Mucosa of descending colon (tissue), 3 donors: ENCODE measurements around the gene TJP3. TPM values are rescaled to one million over a fixed set of nuclear protein-coding genes. Genes with fewer than 3 reads are reported as not detected.
A peak's percentile ranks its signal among the peaks of the same experiment; 100 is the strongest.
"Not testable (repeated sequence)": the region's sequence is repeated elsewhere in the genome, so short reads cannot be mapped to it uniquely, and the experiment has no call there.

ENCODE experiments used
- ATAC-seq: fragments of 200-7000 bp; cut with Tn5 transposase; one replicate; pipeline ENCODE4 v1.9.1; 2020; ENCODE audit warnings: mild to moderate bottlenecking, moderate library complexity
- DNase-seq, 3 donors: peaks; one replicate each; pipeline ENCODE4 v3.0.0-alpha.2; 2020
- H3K36me3 ChIP-seq: fragments of 200-600 bp; one replicate; pipeline ENCODE4 v1.8.0; 2021; ENCODE audit warnings: low read depth, mild to moderate bottlenecking
- H3K4me1 ChIP-seq: fragments of 200-600 bp; one replicate; pipeline ENCODE4 v1.8.0; 2021; ENCODE audit warnings: low read depth, mild to moderate bottlenecking
- H3K4me3 ChIP-seq: fragments of 200-600 bp; one replicate; pipeline ENCODE4 v1.8.0; 2021; ENCODE audit warnings: mild to moderate bottlenecking
- H3K9me3 ChIP-seq: fragments of 200-600 bp; one replicate; pipeline ENCODE4 v1.8.0; 2021; ENCODE audit warnings: mild to moderate bottlenecking
- CTCF ChIP-seq: fragments of 200-600 bp; IDR thresholded peaks from one replicate; pipeline ENCODE4 v1.8.0; 2022; ENCODE audit warnings: antibody characterized with exemption, mild to moderate bottlenecking
- intact Hi-C, 2 donors: fragments of 100-400 bp; cut with DNase I in 1 of 2; cut with micrococcal nuclease in 1 of 2; formaldehyde crosslinking; loops; one replicate each; pipeline versions ENCODE4 v1.11.0 to v1.11.1; 2022; cut with DNase I, micrococcal nuclease
- total RNA-seq, 3 donors: library from RNA; stranded (reverse); fragmentation: NEBNext Ultra II Directional in 2 of 3; extraction: Animal tissue kit (Norgen Biotek cat#: 25700) in 2 of 3; gene quantifications; one replicate each; pipeline versions ENCODE4 v1.2.1 to v1.2.4, GENCODE V29; 2021 to 2023
- donor health status: DM: no; HTN: no; CAD: no; lungs with moderate emphysema.
- donor health status: DM: no; HTN: no; CAD: no.
- donor health status: DM: no; HTN: yes; CAD: no.

TJP3 gene
- total RNA-seq, 3 donors from 2014 or later = 167 to 357 (median 285) TPM

- intact Hi-C loops = no loop called here
- H3K36me3 ChIP-seq = no peaks in the 10 kb centered on the region
Measured at GRCh38 chr19:3661284-3662238, 46.6 kb upstream of the TJP3 start.

GRCh38 chr19:3663838-3664237, 44.3 kb upstream of the TJP3 start:
- H3K9me3 ChIP-seq = no peaks in the 10 kb centered on the region
- no peak overlapping the region for H3K4me3 ChIP-seq
- intact Hi-C loops = no loop called here
- H3K4me1 ChIP-seq = no peaks in the 10 kb centered on the region
- no peaks in the 10 kb centered on the region for H3K36me3 ChIP-seq
- DNase-seq (no peak), ATAC-seq (no peak)
- TF ChIP-seq CTCF = no peak

More at GRCh38 chr19:3661284-3662238, 46.6 kb upstream of the TJP3 start:
- TF ChIP-seq CTCF = no peak
- ATAC-seq (no peak), DNase-seq (no peak)
- no peaks in the 10 kb centered on the region for H3K4me1 ChIP-seq
- H3K4me3 ChIP-seq = no peak overlapping the region
- no peaks in the 10 kb centered on the region for H3K9me3 ChIP-seq

- DNase-seq = no peak
- Histone ChIP-seq H3K4me1 (no peaks in the 10 kb centered on the region), H3K36me3 (no peaks in the 10 kb centered on the region), H3K9me3 (no peaks in the 10 kb centered on the region), H3K4me3 (no peak overlapping the region)
- no peak for TF ChIP-seq CTCF
- intact Hi-C loops = loop anchor here in 1 of 2 donors (5.0 kb wide), 1 partner anchor 37 kb away; the partner anchor contains the start of gene PIP5K1C
- no peak for ATAC-seq
Measured at GRCh38 chr19:3664879-3665642, 43.1 kb upstream of the TJP3 start.

GRCh38 chr19:3665681-3666544, 42.3 kb upstream of the TJP3 start:
- peaks cover 5% of the 10 kb centered on the region for H3K4me1 ChIP-seq
- peak; percentile 90 for TF ChIP-seq CTCF
- H3K36me3 ChIP-seq = no peaks in the 10 kb centered on the region
- intact Hi-C loops = loop anchor here in 1 of 2 donors (5.0 kb wide), 1 partner anchor 36 kb away; the partner anchor contains the start of gene PIP5K1C
- no peak overlapping the region for H3K4me3 ChIP-seq
- DNase-seq (peak; percentile 73 to 82 (median 79)), ATAC-seq (peak; percentile 82)
- no peaks in the 10 kb centered on the region for H3K9me3 ChIP-seq

GRCh38 chr19:3666545-3666856, 41.7 kb upstream of the TJP3 start:
- H3K4me1 ChIP-seq, H3K9me3 ChIP-seq, H3K36me3 ChIP-seq, ATAC-seq, DNase-seq, H3K4me3 ChIP-seq: not testable (repeated sequence)
- intact Hi-C loops = loop anchor here in 1 of 2 donors (5.0 kb wide), 1 partner anchor 36 kb away; the partner anchor contains the start of gene PIP5K1C
